GM13976 (cell line): ENCODE measurements around the gene FXYD7.
A peak's percentile ranks its signal among the peaks of the same experiment; 100 is the strongest.

Source experiments
- DNase-seq: peaks from one replicate; pipeline ENCODE4 v3.0.0; 2012; ENCODE audit warnings: low spot score
- in situ Hi-C: fragments of 300-500 bp; cut with MboI; formaldehyde crosslinking; loops from one replicate; pipeline ENCODE4 v1.12.0; 2022; ENCODE audit warnings: low sequenced_read_pairs, mixed read lengths, inconsistent platforms; ENCODE audit not compliant: unreplicated experiment
- TF ChIP-seq, protein P1 (sequence below): IDR thresholded peaks from 2 replicates; pipeline ENCODE4 v1.5.1; 2012; ENCODE audit warnings: borderline replicate concordance, mild to moderate bottlenecking; ENCODE audit not compliant: insufficient read depth; ENCODE audit errors: extremely low read depth, missing control alignments, control extremely low read depth

FXYD7 gene

GRCh38 chr19:35110974-35111373 lies 32.1 kb upstream of the FXYD7 start:
- DNase-seq: no peak
- in situ Hi-C loops: no loop called here
- TF ChIP-seq, protein P1, sequence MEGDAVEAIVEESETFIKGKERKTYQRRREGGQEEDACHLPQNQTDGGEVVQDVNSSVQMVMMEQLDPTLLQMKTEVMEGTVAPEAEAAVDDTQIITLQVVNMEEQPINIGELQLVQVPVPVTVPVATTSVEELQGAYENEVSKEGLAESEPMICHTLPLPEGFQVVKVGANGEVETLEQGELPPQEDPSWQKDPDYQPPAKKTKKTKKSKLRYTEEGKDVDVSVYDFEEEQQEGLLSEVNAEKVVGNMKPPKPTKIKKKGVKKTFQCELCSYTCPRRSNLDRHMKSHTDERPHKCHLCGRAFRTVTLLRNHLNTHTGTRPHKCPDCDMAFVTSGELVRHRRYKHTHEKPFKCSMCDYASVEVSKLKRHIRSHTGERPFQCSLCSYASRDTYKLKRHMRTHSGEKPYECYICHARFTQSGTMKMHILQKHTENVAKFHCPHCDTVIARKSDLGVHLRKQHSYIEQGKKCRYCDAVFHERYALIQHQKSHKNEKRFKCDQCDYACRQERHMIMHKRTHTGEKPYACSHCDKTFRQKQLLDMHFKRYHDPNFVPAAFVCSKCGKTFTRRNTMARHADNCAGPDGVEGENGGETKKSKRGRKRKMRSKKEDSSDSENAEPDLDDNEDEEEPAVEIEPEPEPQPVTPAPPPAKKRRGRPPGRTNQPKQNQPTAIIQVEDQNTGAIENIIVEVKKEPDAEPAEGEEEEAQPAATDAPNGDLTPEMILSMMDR: no peak

GRCh38 chr19:35112995-35113688 lies 29.9 kb upstream of the FXYD7 start:
- in situ Hi-C loops: no loop called here

GRCh38 chr19:35114353-35115176 lies 28.5 kb upstream of the FXYD7 start:
- in situ Hi-C loops: no loop called here
- DNase-seq: peak; percentile 89

More at GRCh38 chr19:35112995-35113688, 29.9 kb upstream of the FXYD7 start:
- DNase-seq: no peak
- TF ChIP-seq, protein P1: no peak

DNA sequence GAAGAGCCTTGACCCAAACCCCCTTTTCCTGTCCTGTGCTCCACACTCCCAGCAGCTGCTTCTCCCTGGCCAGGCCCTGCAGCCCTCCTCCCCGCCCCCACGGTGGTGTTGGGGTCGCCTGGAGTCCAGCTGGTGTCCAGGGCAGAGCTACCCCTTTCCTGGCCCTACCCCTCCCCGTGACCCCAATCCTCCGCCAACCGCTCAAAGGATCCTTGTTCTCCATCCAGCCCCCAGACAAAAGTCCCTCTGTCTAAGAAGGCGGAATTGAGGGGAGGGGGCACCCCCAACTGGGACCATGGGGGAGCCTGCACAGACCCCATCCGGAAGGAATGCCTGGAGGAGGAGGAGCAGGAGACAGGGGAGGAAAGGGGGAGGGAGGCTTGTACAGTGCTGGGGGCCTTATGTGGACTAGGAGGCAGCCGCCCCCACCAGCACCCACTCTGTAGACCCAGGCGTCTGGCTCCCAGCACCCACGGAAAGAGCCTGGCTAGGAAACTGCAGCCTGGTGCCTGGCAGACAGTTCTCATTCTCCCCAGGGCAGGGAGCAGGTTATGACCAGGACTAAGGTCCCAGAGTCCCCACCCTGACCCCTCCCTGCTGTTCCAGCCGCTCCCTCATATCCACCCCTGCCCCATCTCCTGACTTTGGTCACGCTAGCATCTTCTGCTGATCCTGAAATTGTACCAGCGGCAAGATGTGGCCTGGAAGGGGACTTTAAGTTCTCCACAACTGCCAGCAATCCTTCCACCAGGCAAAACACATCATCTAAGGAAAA lies 27.7 kb upstream of the FXYD7 start, which contains the start of gene FXYD3:
Gene FXYD3, plus strand, starts transcription at position 647 of the 775 bp plus-strand sequence. CDS start 3,554 bp downstream, outside the sequence.
- TF ChIP-seq, protein P1: no peak
- in situ Hi-C loops: no loop called here
- DNase-seq: no peak

More at GRCh38 chr19:35114353-35115176, 28.5 kb upstream of the FXYD7 start:
- TF ChIP-seq, protein P1: peak; percentile 81

GRCh38 chr19:35116072-35116801 lies 26.8 kb upstream of the FXYD7 start:
- TF ChIP-seq, protein P1: no peak
- DNase-seq: no peak
- in situ Hi-C loops: no loop called here
